PC-3 (cell line): Measurements from ENCODE around the gene TEKT3. TPM values are rescaled to one million over a fixed set of nuclear protein-coding genes. Genes with fewer than 3 reads are reported as not detected.

Experiments
- ATAC-seq: fragments of 200-7000 bp; cut with Tn5 transposase; 2 replicates; pipeline ENCODE4 v1.9.1; 2020; ENCODE audit warnings: mild to moderate bottlenecking, moderate library complexity
- BruUV-seq: library from RNA; stranded (reverse); fragments of 400-500 nt; replicated peaks from 2 replicates; lab custom pipeline; 2021; lab: Mats Ljungman, UMichigan
- CTCF ChIA-PET: fragments of 300-600 bp; sonication (Branson Sonifier 250); formaldehyde crosslinking; loops from one replicate; lab custom pipeline; 2022; ENCODE audit warnings: antibody characterized with exemption; lab: Charles Lee
- POLR2A ChIA-PET: fragments of 300-600 bp; sonication (Branson Sonifier 250); formaldehyde crosslinking; loops from one replicate; lab custom pipeline; 2022; ENCODE audit warnings: antibody characterized with exemption; ENCODE audit not compliant: unreplicated experiment; lab: Charles Lee
- DNase-seq: peaks from one replicate; pipeline ENCODE4 v3.0.0-alpha.2; 2015
- H2AFZ ChIP-seq: fragments of 300-600 bp; sonication (generic); 2 replicates; pipeline ENCODE4 v1.6.0; 2016; ENCODE audit warnings: antibody characterized with exemption, low read length
- H3F3A ChIP-seq: fragments of 300-600 bp; sonication (generic); one replicate; pipeline ENCODE4 v1.6.0; 2017; ENCODE audit warnings: antibody characterized with exemption, low read length, control low read depth, mild to moderate bottlenecking; ENCODE audit not compliant: unreplicated experiment
- H3K27ac ChIP-seq: fragments of 300-600 bp; sonication (generic); 2 replicates; pipeline ENCODE4 v1.5.1; 2016; ENCODE audit warnings: mild to moderate bottlenecking, low read length
- H3K27me3 ChIP-seq: fragments of 300-600 bp; sonication (generic); 2 replicates; pipeline ENCODE4 v1.6.1; 2016; ENCODE audit warnings: low read length, mixed read lengths
- H3K36me3 ChIP-seq: fragments of 300-600 bp; sonication (generic); 2 replicates; pipeline ENCODE4 v1.6.1; 2016; ENCODE audit warnings: low read depth, mixed run types, low read length, mixed read lengths
- H3K4me1 ChIP-seq: fragments of 300-600 bp; sonication (generic); 2 replicates; pipeline ENCODE4 v1.5.1; 2016; ENCODE audit warnings: low read length; ENCODE audit not compliant: insufficient read depth
- H3K4me2 ChIP-seq: fragments of 300-600 bp; sonication (generic); 2 replicates; pipeline ENCODE4 v1.6.0; 2016; ENCODE audit warnings: low read length
- H3K4me3 ChIP-seq: fragments of 300-600 bp; sonication (generic); 2 replicates; pipeline ENCODE4 v1.5.1; 2016; ENCODE audit warnings: mild to moderate bottlenecking, low read length, mixed read lengths
- H3K79me2 ChIP-seq: fragments of 300-600 bp; sonication (generic); 2 replicates; pipeline ENCODE4 v1.6.1; 2017; ENCODE audit warnings: low read length, mixed read lengths
- H3K9ac ChIP-seq: fragments of 300-600 bp; sonication (generic); 2 replicates; pipeline ENCODE4 v1.6.0; 2016; ENCODE audit warnings: mild to moderate bottlenecking, low read length
- H3K9me2 ChIP-seq: fragments of 300-600 bp; sonication (generic); replicated peaks from 2 replicates; pipeline ENCODE4 v1.6.1; 2016; ENCODE audit warnings: mixed run types, low read length, mixed read lengths
- H3K9me3 ChIP-seq: fragments of 300-600 bp; sonication (generic); 2 replicates; pipeline ENCODE4 v1.6.1; 2016; ENCODE audit warnings: low read length, mixed read lengths
- H4K20me1 ChIP-seq: fragments of 300-600 bp; sonication (generic); 2 replicates; pipeline ENCODE4 v1.6.1; 2016; ENCODE audit warnings: low read length, mixed read lengths
- CTCF ChIP-seq: fragments of 300-600 bp; sonication (generic); conservative IDR thresholded peaks from 2 replicates; pipeline ENCODE4 v1.5.1; 2017; ENCODE audit warnings: antibody characterized with exemption, low read depth, mild to moderate bottlenecking, low read length
- EZH2 ChIP-seq: fragments of 300-600 bp; sonication (generic); IDR thresholded peaks from one replicate; pipeline ENCODE4 v1.6.1; 2017; ENCODE audit warnings: antibody characterized with exemption, mild to moderate bottlenecking, low read length; ENCODE audit not compliant: unreplicated experiment
- EZH2phosphoT487 ChIP-seq: fragments of 300-600 bp; sonication (generic); IDR thresholded peaks from 2 replicates; pipeline ENCODE4 v1.6.1; 2018; ENCODE audit warnings: mild to moderate bottlenecking, antibody characterized with exemption, low read length, borderline replicate concordance
- intact Hi-C: fragments of 100-400 bp; cut with micrococcal nuclease; formaldehyde crosslinking; loops from 2 replicates; pipeline ENCODE4 v1.9.0; 2023
- total RNA-seq: library from RNA; depleted of rRNA; stranded (reverse); fragments of >200 nt; gene quantifications from 2 replicates; pipeline ENCODE4 v1.2.3, GENCODE V29; 2014

The TEKT3 gene
- total RNA-seq, 1 experiment from 2014 or later = not detected

- ChIA-PET CTCF (no interaction called here), POLR2A (no interaction called here)
- no peak for TF ChIP-seq CTCF
- no peak for TF ChIP-seq EZH2
- no peak for TF ChIP-seq EZH2phosphoT487
- H3K27me3 ChIP-seq = no peaks in the 10 kb centered on the region
- ATAC-seq (no peak), DNase-seq (no peak)
- H3K4me2 ChIP-seq = no peak overlapping the region
- no peaks in the 10 kb centered on the region for H3K36me3 ChIP-seq
- no peaks in the 10 kb centered on the region for H3F3A ChIP-seq
- intact Hi-C loops = no loop called here
- H3K4me3 ChIP-seq = no peak overlapping the region
- H4K20me1 ChIP-seq = no peaks in the 10 kb centered on the region
- no peaks in the 10 kb centered on the region for H3K9me3 ChIP-seq
- no peaks in the 10 kb centered on the region for H3K9me2 ChIP-seq
- H3K9ac ChIP-seq = no peak overlapping the region
- peaks cover 7% of the 10 kb centered on the region for H3K4me1 ChIP-seq
- H3K79me2 ChIP-seq = no peaks in the 10 kb centered on the region
- H2AFZ ChIP-seq = no peak overlapping the region
- BruUV-seq = no TSS peak
- H3K27ac ChIP-seq = no peak overlapping the region
Measured at GRCh38 chr17:15323131-15323530, 18.3 kb downstream of the TEKT3 start.

- peak; percentile 47 for DNase-seq
- H3K9me3 ChIP-seq = no peaks in the 10 kb centered on the region
Measured at GRCh38 chr17:15321556-15322251, 19.7 kb downstream of the TEKT3 start.

More at GRCh38 chr17:15321556-15322251, 19.7 kb downstream of the TEKT3 start:
- CTCF ChIA-PET = no interaction called here
- H3K4me3 ChIP-seq = no peak overlapping the region
- no peaks in the 10 kb centered on the region for H3K9me2 ChIP-seq
- no peaks in the 10 kb centered on the region for H3F3A ChIP-seq
- no peaks in the 10 kb centered on the region for H3K27me3 ChIP-seq
- H3K36me3 ChIP-seq = no peaks in the 10 kb centered on the region
- no peak for ATAC-seq
- H3K79me2 ChIP-seq = no peaks in the 10 kb centered on the region
- peaks cover 7% of the 10 kb centered on the region for H3K4me1 ChIP-seq
- H4K20me1 ChIP-seq = no peaks in the 10 kb centered on the region
- no peak overlapping the region for H3K9ac ChIP-seq
- H3K4me2 ChIP-seq = 0 out of 2 replicates have a peak overlapping the region, but pooled peaks have one; percentile 12
- TF ChIP-seq EZH2phosphoT487 (no peak), CTCF (no peak), EZH2 (no peak)
- BruUV-seq = no TSS peak
- H3K27ac ChIP-seq = no peak overlapping the region
- POLR2A ChIA-PET = no interaction called here
- intact Hi-C loops = no loop called here
- H2AFZ ChIP-seq = no peak overlapping the region
